ENCODE measurements around the gene USP6.
"Not testable (repeated sequence)": the region's sequence is repeated elsewhere in the genome, so short reads cannot be mapped to it uniquely, and the experiment has no call there.

Gene USP6

GRCh38 chr17:5122586-5123342 lies 6.9 kb downstream of the USP6 start:
- DNase-seq: no peak

GRCh38 chr17:5123343-5124124 lies 7.7 kb downstream of the USP6 start:
- DNase-seq: no peak

- not testable (repeated sequence) for DNase-seq
Measured at GRCh38 chr17:5124125-5124760, 8.4 kb downstream of the USP6 start.

DNA sequence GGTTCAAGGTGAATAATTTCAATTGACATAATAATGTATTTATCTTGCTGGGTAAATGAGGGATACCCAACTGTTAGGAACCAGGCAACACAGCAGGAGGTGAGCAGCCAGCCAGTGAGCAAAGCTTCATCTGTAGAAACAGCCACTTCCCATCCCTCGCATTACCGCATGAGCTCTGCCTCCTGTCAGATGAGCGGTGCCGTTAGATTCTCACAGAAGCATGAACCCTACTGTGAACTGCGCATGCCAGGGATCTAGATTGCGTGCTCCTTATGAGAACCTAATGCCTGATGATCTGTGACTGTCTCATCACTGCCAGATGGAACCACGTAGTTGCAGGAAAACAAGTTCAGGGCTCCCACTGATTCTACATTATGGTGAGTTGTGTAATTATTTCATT lies 9.1 kb downstream of the USP6 start:
- not testable (repeated sequence) for DNase-seq

GRCh38 chr17:5126719-5127488 lies 11.1 kb downstream of the USP6 start:
- DNase-seq: no peak

DNA sequence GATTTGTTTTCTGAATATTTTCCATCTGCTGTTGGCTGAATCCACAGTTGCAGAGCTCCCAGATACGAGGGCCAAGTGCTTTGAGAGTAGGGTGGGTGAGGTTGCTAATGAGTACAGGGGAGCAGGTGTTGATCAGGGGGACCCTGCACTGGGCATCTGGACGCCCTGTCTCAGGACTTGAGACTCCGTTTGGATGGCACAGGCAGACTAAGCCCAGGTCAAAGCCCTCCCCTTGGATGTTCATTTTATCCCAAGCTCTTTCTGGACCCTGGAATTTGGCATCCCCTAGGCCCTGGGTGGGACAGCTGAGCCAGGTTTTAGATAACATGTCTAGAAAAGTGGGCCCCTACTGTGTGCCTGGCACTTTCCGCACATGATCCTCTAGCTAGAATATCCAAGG lies 12.1 kb downstream of the USP6 start:
- no peak for DNase-seq

- DNase-seq: not testable (repeated sequence)
Measured at GRCh38 chr17:5128387-5128786, 12.6 kb downstream of the USP6 start.

- DNase-seq: no peak
Measured at GRCh38 chr17:5128905-5129535, 13.2 kb downstream of the USP6 start.

GRCh38 chr17:5129770-5130169 lies 13.9 kb downstream of the USP6 start:
- DNase-seq: not testable (repeated sequence)

GRCh38 chr17:5130261-5130660 lies 14.4 kb downstream of the USP6 start:
- not testable (repeated sequence) for DNase-seq

DNA sequence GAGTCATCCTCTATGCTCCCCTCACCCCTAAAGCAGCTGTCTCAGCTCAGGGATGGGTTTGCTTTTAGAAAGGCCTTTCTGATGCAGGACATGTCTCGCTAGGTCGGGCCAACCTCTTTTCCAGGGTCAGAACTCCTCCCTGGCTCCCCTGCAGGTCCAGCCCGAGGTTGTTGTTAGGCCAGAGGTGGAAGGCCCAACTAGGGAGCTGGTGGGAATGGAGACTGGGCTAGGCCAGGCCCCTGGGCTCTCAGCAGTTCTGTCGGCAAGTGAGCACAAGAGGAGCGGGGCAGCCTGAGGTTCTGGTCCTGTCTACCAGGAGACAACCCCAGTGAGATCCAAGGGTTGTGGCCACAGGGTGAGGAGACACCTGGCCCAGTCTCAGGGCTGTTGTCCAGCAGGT lies 14.9 kb downstream of the USP6 start:
- DNase-seq: not testable (repeated sequence)

- DNase-seq: no peak
Measured at GRCh38 chr17:5131146-5131715, 15.4 kb downstream of the USP6 start.

DNA sequence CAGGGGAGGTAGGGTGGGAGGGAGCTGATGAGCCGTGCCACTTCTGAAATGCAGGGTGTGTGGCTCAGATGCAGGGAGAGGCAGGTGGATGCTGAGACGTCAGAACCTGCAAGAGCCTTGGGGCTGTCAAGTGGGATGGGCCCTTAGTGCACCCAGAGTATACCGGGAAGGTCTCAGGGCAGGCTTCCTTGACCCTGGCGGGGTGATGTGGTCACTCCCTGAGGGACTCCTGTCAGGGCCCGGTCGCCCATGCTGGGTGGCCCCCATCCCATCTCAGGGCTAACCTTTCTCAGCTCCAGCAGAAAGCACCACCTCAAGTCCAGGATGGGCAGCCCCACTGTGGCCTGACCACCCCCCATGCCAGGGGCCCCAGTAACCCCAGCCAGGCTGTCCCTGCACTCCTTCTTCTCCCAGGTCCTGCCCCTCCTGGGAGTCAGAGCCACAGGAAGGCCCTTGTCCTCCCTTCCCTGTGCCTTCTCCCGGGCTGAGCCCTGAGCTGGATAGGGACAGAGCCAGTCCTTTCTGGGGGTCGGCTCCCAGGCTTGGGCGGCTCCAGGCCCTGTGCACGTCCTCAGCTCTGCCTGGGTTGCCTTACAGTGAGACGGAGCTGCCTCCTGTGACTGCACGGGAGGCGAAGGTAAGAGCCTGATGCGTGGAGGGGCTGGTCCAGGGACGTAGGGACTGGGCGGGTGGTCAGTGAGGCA lies 16.1 kb downstream of the USP6 start:
- DNase-seq: not testable (repeated sequence)

GRCh38 chr17:5132503-5133225 lies 16.8 kb downstream of the USP6 start:
- not testable (repeated sequence) for DNase-seq

DNA sequence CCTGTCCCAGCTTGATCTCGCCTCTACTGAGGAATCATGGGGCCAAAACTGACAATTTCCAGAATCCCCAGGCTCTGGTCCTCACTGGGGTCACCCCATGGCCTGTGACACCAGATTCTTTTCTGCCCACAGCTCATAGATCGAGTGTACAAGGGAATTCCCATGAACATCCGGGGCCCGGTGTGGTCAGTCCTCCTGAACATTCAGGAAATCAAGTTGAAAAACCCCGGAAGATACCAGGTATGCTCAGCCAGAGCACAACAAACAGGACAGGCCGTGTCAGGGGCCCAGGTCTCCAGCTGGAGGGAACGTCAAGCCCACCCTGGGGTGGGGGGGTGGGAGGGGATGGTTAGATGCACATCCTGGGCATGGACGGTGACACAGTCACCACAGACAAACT lies 17.5 kb downstream of the USP6 start:
- no peak for DNase-seq

- not testable (repeated sequence) for DNase-seq
Measured at GRCh38 chr17:5133961-5134360, 18.1 kb downstream of the USP6 start.

DNA sequence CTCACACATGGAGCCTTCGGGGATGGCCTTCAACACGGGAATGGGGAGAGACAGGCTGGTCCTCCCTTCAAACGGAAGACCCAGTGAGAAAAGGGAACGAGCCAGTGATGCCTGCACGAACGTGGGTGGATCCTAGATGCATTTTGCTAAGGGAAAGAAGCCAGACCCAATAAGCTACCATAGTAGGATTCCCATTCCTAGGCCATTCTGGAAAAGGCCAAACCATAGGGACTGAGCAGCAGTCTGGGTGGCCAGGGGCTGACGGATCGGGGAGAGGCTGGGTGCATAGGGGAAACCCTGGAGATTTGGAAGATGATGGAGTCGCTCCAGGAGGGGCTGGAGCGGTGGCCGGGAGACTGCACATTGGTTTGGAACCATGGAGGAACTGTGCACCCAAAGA lies 18.7 kb downstream of the USP6 start:
- DNase-seq: not testable (repeated sequence)

GRCh38 chr17:5135131-5135712 lies 19.4 kb downstream of the USP6 start:
- not testable (repeated sequence) for DNase-seq

- no peak for DNase-seq
Measured at GRCh38 chr17:5135726-5136579, 20.1 kb downstream of the USP6 start.

All from T1000 (cell line).